ENCODE data around the gene SSR2. TPM values are rescaled to one million over a fixed set of nuclear protein-coding genes. Genes with fewer than 3 reads are reported as not detected.
"Not testable (repeated sequence)": the region's sequence is repeated elsewhere in the genome, so short reads cannot be mapped to it uniquely, and the experiment has no call there.

SSR2 gene
- total RNA-seq, 4 donors from 2014 or later = 97.6 to 474 (median 227) TPM

GRCh38 chr1:156048663-156049258 is 28.0 kb upstream of the SSR2 start:
- intact Hi-C loops (cut with DNase I; ENCODE audit: low total_unique reads) = no loop called here
- Histone ChIP-seq H3K4me3 (no peak overlapping the region), H3K27ac (no peak overlapping the region), H3K36me3 (no peaks in the 10 kb centered on the region), H3K9me3 (no peaks in the 10 kb centered on the region), H3K27me3 (no peaks in the 10 kb centered on the region), H3K4me1 (no peaks in the 10 kb centered on the region)
- TF ChIP-seq POLR2A (IDR thresholded peaks at IDR 0.05) = no peak
- TF ChIP-seq, protein P1, sequence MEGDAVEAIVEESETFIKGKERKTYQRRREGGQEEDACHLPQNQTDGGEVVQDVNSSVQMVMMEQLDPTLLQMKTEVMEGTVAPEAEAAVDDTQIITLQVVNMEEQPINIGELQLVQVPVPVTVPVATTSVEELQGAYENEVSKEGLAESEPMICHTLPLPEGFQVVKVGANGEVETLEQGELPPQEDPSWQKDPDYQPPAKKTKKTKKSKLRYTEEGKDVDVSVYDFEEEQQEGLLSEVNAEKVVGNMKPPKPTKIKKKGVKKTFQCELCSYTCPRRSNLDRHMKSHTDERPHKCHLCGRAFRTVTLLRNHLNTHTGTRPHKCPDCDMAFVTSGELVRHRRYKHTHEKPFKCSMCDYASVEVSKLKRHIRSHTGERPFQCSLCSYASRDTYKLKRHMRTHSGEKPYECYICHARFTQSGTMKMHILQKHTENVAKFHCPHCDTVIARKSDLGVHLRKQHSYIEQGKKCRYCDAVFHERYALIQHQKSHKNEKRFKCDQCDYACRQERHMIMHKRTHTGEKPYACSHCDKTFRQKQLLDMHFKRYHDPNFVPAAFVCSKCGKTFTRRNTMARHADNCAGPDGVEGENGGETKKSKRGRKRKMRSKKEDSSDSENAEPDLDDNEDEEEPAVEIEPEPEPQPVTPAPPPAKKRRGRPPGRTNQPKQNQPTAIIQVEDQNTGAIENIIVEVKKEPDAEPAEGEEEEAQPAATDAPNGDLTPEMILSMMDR (IDR thresholded peaks at IDR 0.05) = no peak
- DNase-seq = no peak

DNA sequence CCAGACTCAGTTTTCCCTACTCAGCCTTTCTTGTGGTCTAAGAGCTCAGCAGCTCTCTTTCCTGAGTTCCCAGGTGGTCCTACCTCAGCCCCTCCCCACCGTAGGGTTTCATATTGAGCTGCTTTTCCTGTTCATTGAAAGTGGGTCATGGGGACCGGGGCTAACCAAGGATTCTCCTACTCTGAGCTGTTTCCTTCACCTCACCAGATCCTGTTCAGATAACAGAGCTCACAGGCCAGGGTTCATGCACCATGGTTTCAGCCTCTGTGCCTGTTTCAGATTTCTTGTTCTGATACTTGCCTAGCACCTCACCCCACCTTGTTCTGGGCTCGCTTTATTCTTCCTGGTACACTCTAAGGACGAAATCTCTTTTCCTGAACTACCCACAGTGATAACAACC is 24.3 kb upstream of the SSR2 start:
- H3K4me1 ChIP-seq = no peaks in the 10 kb centered on the region
- H3K9me3 ChIP-seq = no peaks in the 10 kb centered on the region
- H3K4me3 ChIP-seq = no peak overlapping the region
- no peak overlapping the region for H3K27ac ChIP-seq
- no peak for TF ChIP-seq POLR2A (IDR thresholded peaks at IDR 0.05)
- TF ChIP-seq, protein P1 (IDR thresholded peaks at IDR 0.05) = no peak
- intact Hi-C loops (cut with DNase I; ENCODE audit: low total_unique reads) = no loop called here
- H3K36me3 ChIP-seq = no peaks in the 10 kb centered on the region
- no peak for DNase-seq
- no peaks in the 10 kb centered on the region for H3K27me3 ChIP-seq

GRCh38 chr1:156042828-156043227 is 22.1 kb upstream of the SSR2 start:
- H3K27ac ChIP-seq = no peak overlapping the region
- intact Hi-C loops (cut with DNase I; ENCODE audit: low total_unique reads) = no loop called here
- no peaks in the 10 kb centered on the region for H3K4me1 ChIP-seq
- no peaks in the 10 kb centered on the region for H3K27me3 ChIP-seq
- DNase-seq = no peak
- no peaks in the 10 kb centered on the region for H3K36me3 ChIP-seq
- H3K4me3 ChIP-seq = no peak overlapping the region
- no peaks in the 10 kb centered on the region for H3K9me3 ChIP-seq
- TF ChIP-seq, protein P1 (IDR thresholded peaks at IDR 0.05) = no peak
- TF ChIP-seq POLR2A (IDR thresholded peaks at IDR 0.05) = no peak

- H3K27me3 ChIP-seq; H3K4me1 ChIP-seq; intact Hi-C loops (cut with DNase I; ENCODE audit: low total_unique reads); H3K27ac ChIP-seq; H3K4me3 ChIP-seq; H3K36me3 ChIP-seq; DNase-seq; H3K9me3 ChIP-seq: not testable (repeated sequence)
These were observed 14.2 kb upstream of the SSR2 start for GRCh38 chr1:156034991-156035390.

- H3K9me3 ChIP-seq = no peaks in the 10 kb centered on the region
These were observed 12.3 kb upstream of the SSR2 start for GRCh38 chr1:156033011-156033410.

More at GRCh38 chr1:156033011-156033410, 12.3 kb upstream of the SSR2 start:
- Histone ChIP-seq H3K27me3 (no peaks in the 10 kb centered on the region), H3K4me3 (no peak overlapping the region), H3K27ac (no peak overlapping the region), H3K36me3 (no peaks in the 10 kb centered on the region), H3K4me1 (no peaks in the 10 kb centered on the region)
- DNase-seq = no peak
- intact Hi-C loops (cut with DNase I; ENCODE audit: low total_unique reads) = no loop called here
- TF ChIP-seq, protein P1 (IDR thresholded peaks at IDR 0.05) = no peak
- no peak for TF ChIP-seq POLR2A (IDR thresholded peaks at IDR 0.05)

Data from uterus (tissue), 4 donors.